NCI-H1417 treated with DMSO at 0.1 percent for 48 hours (cell line): ENCODE data around the gene OR5AS1.
"Not testable (repeated sequence)": the region's sequence is repeated elsewhere in the genome, so short reads cannot be mapped to it uniquely, and the experiment has no call there.

Experiments
- DNase-seq: peaks from one replicate; lab custom pipeline; 2025; lab: John Stamatoyannopoulos, UW

OR5AS1 gene

GRCh38 chr11:56027354-56027753, at the start of gene OR5AS1:
OR5AS1 (plus strand) TSS chr11:56027654; CDS start chr11:56030419, 2,765 bp downstream.
- no peak for DNase-seq

- no peak for DNase-seq
Observed at GRCh38 chr11:55994525-55994924, 32.9 kb upstream of the OR5AS1 start, which contains the start of gene OR5F1. OR5F1 (minus strand) TSS chr11:55994625; CDS start chr11:55994625, 0 bp downstream.

- DNase-seq: no peak
Observed at GRCh38 chr11:56010716-56011115, 16.7 kb upstream of the OR5AS1 start.

- DNase-seq: no peak
Observed at GRCh38 chr11:56013805-56014204, 13.6 kb upstream of the OR5AS1 start.

- no peak for DNase-seq
Observed at GRCh38 chr11:56045538-56045937, 18.1 kb downstream of the OR5AS1 start.

GRCh38 chr11:56048480-56048879, 21.0 kb downstream of the OR5AS1 start:
- DNase-seq: no peak

GRCh38 chr11:56049487-56049886, 22.0 kb downstream of the OR5AS1 start:
- no peak for DNase-seq

GRCh38 chr11:56056366-56056765, 28.9 kb downstream of the OR5AS1 start:
- DNase-seq: not testable (repeated sequence)

- DNase-seq: not testable (repeated sequence)
Observed at GRCh38 chr11:56057661-56058237, 30.3 kb downstream of the OR5AS1 start.

GRCh38 chr11:56058260-56058780, 30.9 kb downstream of the OR5AS1 start:
- not testable (repeated sequence) for DNase-seq

- no peak for DNase-seq
Observed at GRCh38 chr11:56066980-56067379, 39.5 kb downstream of the OR5AS1 start.
